Inflammatory macrophage (primary cell): Measurements from ENCODE around the gene RRP36.

ENCODE experiments used
- DNase-seq, 2 donors: peaks; one replicate each; pipeline ENCODE4 v3.0.0-alpha.2; 2020 to 2022

The RRP36 gene

DNA sequence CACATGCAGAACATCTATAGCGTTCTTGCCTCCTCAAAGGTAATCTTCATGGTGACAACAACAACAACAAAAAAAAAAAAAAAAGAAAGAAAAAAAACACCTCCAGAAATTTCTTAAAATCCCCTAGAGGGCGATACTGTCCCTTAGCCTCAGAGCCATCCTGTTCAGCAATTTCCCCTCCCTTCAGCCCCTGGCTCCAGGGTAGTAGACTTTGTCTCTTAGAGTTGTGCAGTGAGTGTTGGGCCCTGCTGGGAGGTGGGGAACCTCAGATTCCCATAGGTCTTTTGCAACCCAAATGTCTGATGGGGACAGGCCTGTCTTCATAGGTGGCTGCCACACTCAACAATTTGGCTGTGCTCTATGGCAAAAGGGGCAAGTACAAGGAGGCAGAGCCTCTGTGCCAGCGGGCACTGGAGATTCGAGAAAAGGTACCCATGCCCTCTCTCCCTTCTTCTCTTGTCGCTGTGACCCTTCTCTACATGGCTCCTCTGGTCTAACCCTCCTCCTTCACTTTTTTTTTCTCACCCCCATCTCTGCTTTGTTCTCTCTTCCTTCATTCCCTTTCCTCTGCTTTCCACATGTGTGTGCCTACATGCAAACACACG is 48.7 kb downstream of the RRP36 start:
- DNase-seq: peak; percentile 26 to 36

DNA sequence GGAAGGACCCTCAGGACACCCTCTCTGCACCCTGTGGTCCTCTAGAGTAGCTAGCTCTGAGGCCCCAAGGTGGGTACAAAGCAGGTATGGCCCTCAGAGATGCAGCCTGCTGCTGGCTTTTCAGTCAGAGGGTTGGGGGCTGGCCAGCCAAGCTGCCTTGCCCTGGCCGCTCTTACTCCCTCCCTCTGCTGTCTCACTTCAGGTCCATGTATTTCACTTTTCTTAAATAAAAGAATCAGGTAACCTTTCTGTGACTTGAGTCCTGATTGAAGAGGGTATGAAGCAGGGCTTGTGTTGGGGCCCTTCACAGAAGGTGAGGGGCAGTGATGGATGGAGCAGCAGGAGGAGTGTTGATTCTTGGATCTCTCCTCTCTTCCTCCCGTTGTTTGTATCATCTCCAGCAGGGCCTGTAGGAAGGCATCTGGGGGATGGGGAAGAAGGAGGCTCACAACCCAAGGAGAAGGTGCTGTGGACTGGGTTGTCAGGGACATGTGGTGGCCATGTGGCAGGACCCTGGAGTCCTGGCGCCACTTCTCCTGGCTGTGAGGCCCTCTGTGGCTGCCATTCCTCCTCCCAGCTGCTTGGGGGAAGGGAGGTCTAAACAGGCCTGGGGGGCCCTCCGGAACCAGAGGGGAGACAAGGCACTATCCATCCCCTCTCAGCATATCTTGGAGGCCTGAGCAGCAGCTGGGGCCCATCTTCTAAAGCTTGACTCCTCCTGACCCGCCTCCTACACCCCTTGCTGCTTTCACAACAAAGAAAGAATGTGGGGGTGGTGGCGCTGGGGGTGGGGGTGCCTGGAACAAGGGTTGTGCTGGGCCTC is 53.6 kb downstream of the RRP36 start:
- DNase-seq: no peak

DNA sequence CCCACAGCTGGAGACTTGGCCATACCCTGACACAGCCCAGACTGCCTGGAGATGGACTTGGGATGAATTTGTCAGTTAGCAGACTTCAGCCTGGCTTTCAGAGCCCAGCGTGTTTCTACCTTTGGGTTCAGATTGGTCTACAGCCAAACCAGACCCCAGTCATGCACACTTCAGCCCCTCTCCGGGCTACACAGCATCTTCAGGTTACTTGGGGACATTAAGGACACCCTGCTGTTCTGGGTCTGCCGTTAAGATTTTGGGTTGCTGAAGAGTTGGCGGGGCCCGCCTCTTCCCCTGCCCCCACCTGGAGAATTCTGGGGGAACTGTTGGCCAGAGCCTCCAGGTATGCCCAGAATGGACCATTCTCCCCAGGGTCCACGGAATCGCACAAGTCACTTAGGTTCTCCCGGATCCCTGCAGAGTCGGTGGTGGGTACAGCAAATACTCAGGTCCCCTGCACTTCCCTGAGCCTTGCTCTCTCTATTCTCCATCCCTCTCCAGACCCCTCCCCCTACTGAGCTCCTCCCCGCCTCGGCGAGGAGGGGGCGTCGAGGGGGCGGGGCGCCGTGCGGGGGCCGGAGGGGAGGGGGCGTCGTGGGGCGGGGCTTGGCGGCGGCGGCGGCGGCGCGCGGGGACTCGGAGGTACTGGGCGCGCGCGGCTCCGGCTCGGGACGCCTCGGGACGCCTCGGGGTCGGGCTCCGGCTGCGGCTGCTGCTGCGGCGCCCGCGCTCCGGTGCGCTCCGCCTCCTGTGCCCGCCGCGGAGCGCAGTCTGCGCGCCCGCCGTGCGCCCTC is 54.4 kb downstream of the RRP36 start, which contains the start of gene PTK7:
TSS of gene PTK7 (plus strand) at position 645 of the 794 bp plus-strand sequence. CDS start 175 bp downstream, outside the sequence.
- no peak for DNase-seq

DNA sequence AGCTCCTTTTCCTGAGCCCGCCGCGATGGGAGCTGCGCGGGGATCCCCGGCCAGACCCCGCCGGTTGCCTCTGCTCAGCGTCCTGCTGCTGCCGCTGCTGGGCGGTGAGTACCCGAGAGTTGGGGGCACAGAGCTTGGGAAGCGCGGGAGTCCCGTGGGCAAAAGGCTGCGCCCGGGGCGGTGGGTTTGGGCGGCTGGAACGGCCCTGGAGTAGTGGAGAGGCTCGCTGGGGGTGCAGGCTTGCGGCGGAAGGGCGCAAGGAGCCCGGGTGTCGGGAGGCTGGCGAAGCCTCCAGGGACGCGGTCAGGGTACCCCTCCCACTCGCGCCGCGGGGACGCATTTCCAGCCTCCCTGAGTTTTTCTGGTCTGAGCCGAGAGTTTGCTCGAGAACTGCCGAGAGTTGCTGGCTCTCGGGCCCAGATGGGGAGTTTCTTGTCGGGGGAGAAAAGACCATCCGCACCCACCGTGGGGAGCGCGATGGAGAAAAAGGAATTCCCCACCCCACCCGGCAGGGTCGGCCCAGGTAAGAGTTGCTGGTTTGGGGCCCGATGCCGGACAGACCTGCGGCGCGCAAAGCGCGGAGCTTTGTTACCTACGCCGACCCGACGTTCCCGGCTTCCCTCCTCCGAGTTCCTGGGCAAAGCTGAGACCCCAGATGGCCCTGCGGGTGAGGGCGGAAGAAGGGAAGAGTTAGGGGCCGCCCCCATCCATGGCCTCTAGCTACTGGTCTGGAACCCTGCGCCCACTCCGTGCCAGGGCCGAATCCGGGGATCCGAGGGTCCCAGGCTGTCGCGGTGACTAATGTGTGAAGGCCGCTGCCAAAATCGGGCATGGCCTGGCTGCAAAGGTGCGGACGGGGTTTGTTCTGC is 55.3 kb downstream of the RRP36 start:
- DNase-seq: no peak

DNA sequence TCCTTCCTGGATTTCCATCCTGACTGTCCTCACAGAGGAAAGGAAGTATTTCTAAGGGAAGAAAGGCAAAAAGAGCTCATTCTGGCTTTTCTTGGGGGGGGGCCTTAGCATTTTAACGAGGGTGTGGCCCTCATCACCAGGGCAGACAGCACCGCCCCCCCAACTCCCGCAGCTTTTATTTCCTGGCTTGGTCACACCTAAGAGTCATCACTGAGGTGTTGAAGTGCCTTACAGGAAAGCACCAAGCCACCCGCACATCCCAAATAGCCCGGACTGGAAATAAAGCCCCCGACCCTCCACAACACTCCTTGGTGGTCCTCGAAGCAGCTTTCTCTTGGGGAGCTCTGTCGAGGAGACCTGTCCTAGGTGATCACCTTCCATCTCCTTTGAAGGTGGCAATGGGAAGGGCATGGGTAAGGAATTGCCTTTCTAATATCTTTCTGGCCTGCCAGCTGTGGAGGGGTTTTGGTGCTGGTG is 55.9 kb downstream of the RRP36 start:
- DNase-seq: no peak

DNA sequence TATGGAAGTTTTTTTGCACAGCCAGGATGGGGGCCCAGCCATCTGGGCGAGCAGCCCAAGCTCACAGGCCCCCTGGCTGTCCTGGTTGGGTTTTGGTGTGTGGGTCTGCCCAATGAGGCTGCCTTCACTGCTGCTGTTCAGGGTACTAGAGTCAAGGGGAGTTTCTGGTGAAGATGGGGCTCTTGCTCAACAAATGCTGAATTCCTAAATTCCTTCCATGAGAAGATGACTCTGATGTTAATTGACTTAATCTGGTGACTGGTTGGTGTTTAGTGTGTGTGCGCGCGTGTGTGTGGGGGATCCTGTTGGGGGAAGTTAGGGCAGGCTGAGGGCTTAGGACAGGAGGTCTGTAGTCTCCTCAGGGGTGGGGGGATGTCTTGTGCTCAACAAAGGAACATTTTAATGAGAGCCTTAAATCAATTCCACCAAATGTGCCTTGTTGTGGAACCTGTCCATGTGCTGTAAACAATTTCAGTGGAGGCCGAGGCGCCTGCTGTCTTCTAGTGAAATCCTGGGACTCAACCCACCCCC is 56.6 kb downstream of the RRP36 start:
- DNase-seq: no peak

DNA sequence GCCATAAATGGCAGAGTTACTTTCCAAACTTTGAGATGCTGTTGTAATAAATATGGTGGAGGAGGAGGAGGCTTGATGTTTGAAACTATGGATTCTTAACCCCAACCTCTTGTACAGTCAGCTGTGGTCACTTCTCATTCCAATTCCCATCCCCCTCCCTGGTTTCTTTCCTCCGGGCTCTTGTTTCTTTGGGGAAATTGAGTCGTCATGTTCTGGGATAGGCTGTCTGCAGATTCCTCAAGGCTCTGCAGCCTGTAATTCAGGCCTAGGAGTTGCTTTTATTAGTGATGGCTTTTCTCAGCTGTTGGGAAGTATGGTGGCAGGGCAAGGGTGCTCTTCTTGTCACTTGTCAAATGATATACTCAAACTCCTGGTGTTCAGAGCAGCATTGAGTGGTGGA is 57.3 kb downstream of the RRP36 start:
- no peak for DNase-seq
